Mucosa of descending colon (tissue), 3 donors: ENCODE results near the gene TSPAN3. TPM values are rescaled to one million over a fixed set of nuclear protein-coding genes. Genes with fewer than 3 reads are reported as not detected.

Source experiments
- ATAC-seq: fragments of 200-7000 bp; cut with Tn5 transposase; one replicate; pipeline ENCODE4 v1.9.1; 2020; ENCODE audit warnings: mild to moderate bottlenecking, moderate library complexity
- DNase-seq, 3 donors: peaks; one replicate each; pipeline ENCODE4 v3.0.0-alpha.2; 2020
- H3K36me3 ChIP-seq: fragments of 200-600 bp; one replicate; pipeline ENCODE4 v1.8.0; 2021; ENCODE audit warnings: low read depth, mild to moderate bottlenecking
- H3K4me1 ChIP-seq: fragments of 200-600 bp; one replicate; pipeline ENCODE4 v1.8.0; 2021; ENCODE audit warnings: low read depth, mild to moderate bottlenecking
- H3K4me3 ChIP-seq: fragments of 200-600 bp; one replicate; pipeline ENCODE4 v1.8.0; 2021; ENCODE audit warnings: mild to moderate bottlenecking
- H3K9me3 ChIP-seq: fragments of 200-600 bp; one replicate; pipeline ENCODE4 v1.8.0; 2021; ENCODE audit warnings: mild to moderate bottlenecking
- intact Hi-C, 2 donors: fragments of 100-400 bp; cut with DNase I in 1 of 2; cut with micrococcal nuclease in 1 of 2; formaldehyde crosslinking; loops; one replicate each; pipeline versions ENCODE4 v1.11.0 to v1.11.1; 2022; cut with DNase I, micrococcal nuclease
- total RNA-seq, 3 donors: library from RNA; stranded (reverse); fragmentation: NEBNext Ultra II Directional in 2 of 3; extraction: Animal tissue kit (Norgen Biotek cat#: 25700) in 2 of 3; gene quantifications; one replicate each; pipeline versions ENCODE4 v1.2.1 to v1.2.4, GENCODE V29; 2021 to 2023
- TF ChIP-seq, protein P1 (sequence below): fragments of 200-600 bp; IDR thresholded peaks from one replicate; pipeline ENCODE4 v1.8.0; 2022; ENCODE audit warnings: antibody characterized with exemption, mild to moderate bottlenecking
- donor health status: DM: no; HTN: no; CAD: no; lungs with moderate emphysema.
- donor health status: DM: no; HTN: no; CAD: no.
- donor health status: DM: no; HTN: yes; CAD: no.

TSPAN3 gene
- total RNA-seq, 3 donors from 2014 or later, result 419 to 945 (median 666) TPM

DNA sequence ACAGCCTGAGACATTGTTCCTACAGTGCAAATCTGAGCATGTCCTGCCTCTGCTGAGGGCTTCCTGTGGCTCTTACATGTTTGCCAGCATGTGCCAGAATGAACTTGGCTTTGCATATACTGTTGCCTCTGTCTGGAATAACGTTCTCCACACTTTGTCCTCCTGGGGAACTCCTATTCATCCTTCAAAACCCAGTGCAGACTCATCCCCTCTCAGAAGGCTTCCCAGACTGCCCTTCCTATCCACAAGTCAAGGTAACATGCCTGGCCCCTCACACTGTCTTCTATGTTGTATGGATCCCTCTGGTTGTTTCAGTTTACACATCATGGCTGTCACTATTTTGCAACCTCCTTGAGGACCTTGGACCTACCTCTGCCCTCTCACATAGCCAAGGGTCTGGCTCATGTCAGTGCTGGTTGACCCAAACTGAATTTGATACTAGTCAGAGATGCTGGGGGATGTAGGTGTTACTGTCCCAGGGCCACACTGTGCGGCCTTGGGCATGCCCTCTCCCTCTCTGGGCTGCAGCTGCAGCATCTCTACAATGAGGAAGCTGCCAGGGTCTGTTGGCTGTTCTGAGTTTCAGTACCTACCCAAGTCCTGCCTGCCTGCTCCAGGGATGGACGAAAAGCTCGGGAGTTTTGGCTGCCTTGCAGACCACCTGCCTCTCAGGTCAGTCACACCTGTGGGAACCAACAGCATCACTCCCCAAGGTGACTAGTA lies 29.0 kb upstream of the TSPAN3 start:
- Histone ChIP-seq H3K9me3 (no peaks in the 10 kb centered on the region), H3K36me3 (no peaks in the 10 kb centered on the region), H3K4me1 (no peaks in the 10 kb centered on the region), H3K4me3 (no peak overlapping the region)
- ATAC-seq, result no peak
- TF ChIP-seq, protein P1, sequence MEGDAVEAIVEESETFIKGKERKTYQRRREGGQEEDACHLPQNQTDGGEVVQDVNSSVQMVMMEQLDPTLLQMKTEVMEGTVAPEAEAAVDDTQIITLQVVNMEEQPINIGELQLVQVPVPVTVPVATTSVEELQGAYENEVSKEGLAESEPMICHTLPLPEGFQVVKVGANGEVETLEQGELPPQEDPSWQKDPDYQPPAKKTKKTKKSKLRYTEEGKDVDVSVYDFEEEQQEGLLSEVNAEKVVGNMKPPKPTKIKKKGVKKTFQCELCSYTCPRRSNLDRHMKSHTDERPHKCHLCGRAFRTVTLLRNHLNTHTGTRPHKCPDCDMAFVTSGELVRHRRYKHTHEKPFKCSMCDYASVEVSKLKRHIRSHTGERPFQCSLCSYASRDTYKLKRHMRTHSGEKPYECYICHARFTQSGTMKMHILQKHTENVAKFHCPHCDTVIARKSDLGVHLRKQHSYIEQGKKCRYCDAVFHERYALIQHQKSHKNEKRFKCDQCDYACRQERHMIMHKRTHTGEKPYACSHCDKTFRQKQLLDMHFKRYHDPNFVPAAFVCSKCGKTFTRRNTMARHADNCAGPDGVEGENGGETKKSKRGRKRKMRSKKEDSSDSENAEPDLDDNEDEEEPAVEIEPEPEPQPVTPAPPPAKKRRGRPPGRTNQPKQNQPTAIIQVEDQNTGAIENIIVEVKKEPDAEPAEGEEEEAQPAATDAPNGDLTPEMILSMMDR, result no peak
- no peak for DNase-seq
- intact Hi-C loops, result no loop called here

- H3K9me3 ChIP-seq, result no peaks in the 10 kb centered on the region
- TF ChIP-seq, protein P1, result no peak
- ATAC-seq (no peak), DNase-seq (no peak)
- no peaks in the 10 kb centered on the region for H3K36me3 ChIP-seq
- intact Hi-C loops, result no loop called here
- no peaks in the 10 kb centered on the region for H3K4me1 ChIP-seq
- no peak overlapping the region for H3K4me3 ChIP-seq
These were observed 27.7 kb upstream of the TSPAN3 start for GRCh38 chr15:77098572-77098971.

DNA sequence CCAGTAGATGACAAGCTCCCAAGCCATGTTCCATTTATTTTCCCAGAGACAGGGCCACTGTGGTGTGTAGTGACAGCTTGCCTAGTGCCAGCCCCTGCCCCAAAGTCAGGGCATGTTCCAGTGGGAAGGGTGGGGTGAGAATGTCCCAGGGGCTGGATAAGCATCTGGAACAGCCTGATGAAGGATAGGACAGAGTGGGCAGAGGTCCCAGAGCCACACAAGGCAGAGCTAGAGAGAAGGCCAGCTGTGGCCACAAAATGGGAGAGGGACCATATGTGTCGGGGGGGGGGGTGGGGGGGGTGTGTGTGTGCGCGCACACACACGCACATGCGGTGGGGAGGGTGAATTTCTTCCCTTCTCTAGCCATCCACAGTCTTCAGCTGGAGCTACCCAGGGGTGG lies 27.0 kb upstream of the TSPAN3 start:
- intact Hi-C loops, result no loop called here
- TF ChIP-seq, protein P1, result no peak
- Histone ChIP-seq H3K9me3 (no peaks in the 10 kb centered on the region), H3K36me3 (no peaks in the 10 kb centered on the region), H3K4me3 (no peak overlapping the region), H3K4me1 (no peaks in the 10 kb centered on the region)
- ATAC-seq (no peak), DNase-seq (no peak)

DNA sequence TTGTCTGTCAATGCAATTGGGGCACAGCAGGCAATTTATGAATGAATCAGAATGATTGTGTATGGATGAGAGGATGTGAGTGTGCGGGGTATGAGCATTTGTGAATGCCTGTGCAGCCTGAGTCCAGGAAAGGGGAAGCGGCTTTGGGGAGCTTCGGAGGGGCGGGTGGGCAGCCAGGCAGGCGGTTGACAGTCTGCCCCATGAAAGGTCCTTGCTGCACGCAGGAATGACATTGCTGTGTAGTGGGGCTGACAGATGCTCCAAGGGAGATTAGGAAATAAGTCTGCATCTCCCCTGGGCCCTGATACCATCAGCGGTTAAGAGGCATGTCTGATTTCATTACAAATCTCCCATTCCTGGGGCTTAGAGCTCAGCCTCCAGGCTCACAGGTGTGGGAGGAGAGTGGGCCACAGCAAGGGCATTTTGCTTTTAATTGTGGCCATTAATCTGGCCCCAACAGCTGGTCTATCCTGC lies 26.4 kb upstream of the TSPAN3 start:
- Histone ChIP-seq H3K36me3 (no peaks in the 10 kb centered on the region), H3K9me3 (no peaks in the 10 kb centered on the region), H3K4me1 (no peaks in the 10 kb centered on the region), H3K4me3 (no peak overlapping the region)
- DNase-seq (no peak), ATAC-seq (no peak)
- intact Hi-C loops, result no loop called here
- TF ChIP-seq, protein P1, result no peak

GRCh38 chr15:77096541-77096940 lies 25.6 kb upstream of the TSPAN3 start:
- ATAC-seq, result no peak
- TF ChIP-seq, protein P1, result no peak
- Histone ChIP-seq H3K4me1 (no peaks in the 10 kb centered on the region), H3K4me3 (no peak overlapping the region), H3K36me3 (no peaks in the 10 kb centered on the region), H3K9me3 (no peaks in the 10 kb centered on the region)
- no peak for DNase-seq
- intact Hi-C loops, result no loop called here
